ENCODE data around the gene PCP4L1.
"Not testable (repeated sequence)": the region's sequence is repeated elsewhere in the genome, so short reads cannot be mapped to it uniquely, and the experiment has no call there.

The PCP4L1 gene

DNA sequence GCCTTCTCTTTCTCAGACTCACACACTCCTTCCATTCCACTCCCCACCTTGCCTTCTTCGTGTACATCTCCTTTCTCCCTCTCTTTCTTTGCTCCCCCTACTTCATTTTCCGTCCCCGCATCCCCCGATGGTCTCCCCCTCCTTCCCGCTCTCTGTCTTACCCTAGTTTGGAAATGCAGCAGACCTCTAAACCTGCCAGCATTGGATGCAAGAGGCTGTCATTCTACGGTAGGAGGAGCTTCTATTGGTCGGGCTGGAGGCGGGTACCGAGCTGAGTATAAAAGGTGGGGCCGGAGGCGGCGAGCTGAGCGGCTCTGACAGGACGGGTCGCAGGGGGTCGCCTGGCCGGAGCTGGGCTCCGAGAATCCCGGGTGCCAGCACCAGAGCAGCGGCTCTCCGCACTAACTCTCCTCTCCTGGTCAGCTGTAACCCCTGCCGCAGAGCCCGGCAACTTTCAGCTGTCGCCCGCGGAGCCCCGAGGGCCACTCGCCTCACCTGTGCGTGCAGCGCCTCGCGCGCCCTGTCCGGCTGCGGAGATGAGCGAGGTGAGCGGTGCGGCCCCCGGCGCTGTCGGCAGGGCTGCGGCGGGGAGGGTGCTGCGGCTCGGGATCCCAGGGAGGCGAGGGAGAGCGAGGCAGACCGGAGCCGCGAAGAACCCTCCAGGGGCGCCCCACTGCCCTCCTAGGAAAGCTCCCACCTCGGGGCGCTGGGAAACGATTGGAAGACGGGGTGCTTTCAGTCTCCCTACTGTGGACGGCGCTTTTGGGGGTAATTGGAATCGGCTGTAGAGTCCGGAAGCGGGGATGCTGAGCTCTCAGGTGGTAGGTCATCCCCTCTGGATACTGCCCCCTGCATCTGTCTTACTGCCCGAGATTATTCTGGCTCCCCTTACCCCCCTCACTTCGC, at the start of gene PCP4L1:
Gene PCP4L1 (plus strand): TSS at position 307 of the 906 bp plus-strand sequence. CDS start 230 bp downstream, at position 537.
- no peak for DNase-seq

DNA sequence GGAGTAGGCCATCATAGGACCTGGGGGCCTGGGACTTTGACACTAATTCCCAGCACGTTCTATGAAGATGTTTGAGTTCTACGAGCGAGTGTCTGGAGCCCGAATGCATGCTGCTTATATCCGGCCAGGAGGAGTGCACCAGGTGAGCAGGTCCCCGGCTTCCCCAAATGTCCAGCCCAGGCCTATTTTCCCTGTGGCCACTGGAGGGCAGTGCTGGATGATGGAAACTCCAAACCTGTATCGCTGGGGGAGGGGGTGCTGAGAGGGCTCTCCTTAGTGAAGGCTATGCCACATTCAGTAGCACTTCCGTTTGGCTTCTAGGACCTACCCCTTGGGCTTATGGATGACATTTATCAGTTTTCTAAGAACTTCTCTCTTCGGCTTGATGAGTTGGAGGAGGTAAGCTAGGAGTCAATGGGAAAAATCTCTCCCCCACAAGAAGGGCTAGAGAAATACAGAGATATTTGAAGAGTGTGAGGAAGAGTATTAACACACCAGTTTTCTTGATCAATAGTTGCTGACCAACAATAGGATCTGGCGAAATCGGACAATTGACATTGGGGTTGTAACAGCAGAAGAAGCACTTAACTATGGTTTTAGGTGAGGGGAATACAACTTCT, 48.6 kb upstream of the PCP4L1 start:
- peak; percentile 71 for DNase-seq

DNA sequence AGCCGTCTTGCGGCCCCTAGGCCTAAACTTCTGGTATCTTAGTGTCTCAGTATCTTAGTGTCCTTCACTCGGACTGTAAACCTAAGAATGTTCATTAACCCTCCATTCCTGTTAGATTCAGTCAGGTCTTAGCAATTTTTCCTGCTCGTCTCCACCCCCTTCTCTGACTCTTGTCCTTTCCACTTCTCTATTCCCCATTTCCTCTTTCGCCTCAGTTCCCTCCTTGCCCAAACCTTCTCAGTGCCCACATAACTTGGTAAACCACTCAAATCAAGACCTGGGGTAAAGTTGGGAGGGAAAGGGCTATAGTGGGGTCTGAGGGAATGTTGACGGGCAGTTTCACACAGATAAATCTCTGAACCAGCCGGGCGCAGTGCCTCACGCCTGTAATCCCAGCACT, 44.2 kb upstream of the PCP4L1 start:
- no peak for DNase-seq

DNA sequence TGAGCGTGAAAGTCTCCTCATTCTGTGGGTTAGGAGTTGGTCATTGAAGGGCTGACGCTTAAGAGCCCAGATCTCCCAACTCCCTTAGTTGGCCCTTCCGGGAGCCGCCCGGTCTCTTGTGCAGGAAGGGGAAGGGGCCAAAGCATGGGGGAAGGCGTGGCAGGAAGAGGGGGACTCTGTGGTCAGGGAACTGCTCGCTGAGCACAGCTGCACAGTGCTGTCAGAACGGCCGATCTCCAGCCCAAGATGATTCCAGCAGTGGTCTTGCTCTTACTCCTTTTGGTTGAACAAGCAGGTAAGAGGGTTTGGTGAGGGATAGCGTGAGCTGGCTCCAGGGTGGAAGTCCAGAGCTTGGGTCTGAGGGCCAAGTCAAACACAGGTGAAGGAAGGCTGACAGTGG, 43.5 kb upstream of the PCP4L1 start, which contains the start of gene FCER1G:
Gene FCER1G (plus strand): TSS at position 220 of the 400 bp plus-strand sequence. CDS start 27 bp downstream, at position 247.
- no peak for DNase-seq

DNA sequence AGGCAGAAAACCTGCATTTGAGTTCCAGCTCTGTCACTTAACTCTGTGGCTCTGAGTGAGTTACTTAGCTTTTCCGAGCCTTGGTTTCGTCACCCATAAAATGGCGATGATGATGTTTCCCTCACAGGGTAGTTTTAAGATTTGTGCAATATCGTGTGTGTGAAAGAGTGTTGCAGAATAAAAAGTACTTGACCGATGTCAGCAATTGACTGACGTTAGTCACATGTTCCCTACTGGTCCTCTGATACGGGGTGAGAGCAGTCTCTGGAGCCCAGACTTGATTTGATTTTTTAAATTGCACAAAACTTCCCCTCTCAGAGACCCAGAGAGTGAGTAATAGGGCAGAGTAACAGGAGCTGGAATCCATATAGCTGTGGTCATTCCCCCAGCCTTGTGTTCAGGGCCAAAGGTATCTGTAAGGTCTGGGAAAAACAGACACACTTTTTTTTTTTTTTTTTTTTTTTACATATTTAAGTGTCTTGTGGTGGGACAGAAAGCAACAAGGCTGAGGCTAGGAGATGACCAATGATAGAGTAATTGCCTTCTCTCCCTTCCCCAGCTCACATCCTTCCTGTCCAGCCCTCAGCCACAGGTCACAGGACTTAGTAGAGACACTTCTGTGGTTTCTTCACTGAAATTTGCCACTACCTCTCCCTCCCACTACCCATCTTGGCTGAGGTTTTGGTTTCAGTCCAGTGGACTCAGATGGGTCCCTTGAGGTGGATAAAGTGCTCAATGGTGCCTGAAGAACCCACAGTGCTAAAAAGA, 41.4 kb upstream of the PCP4L1 start:
- DNase-seq, result no peak

DNA sequence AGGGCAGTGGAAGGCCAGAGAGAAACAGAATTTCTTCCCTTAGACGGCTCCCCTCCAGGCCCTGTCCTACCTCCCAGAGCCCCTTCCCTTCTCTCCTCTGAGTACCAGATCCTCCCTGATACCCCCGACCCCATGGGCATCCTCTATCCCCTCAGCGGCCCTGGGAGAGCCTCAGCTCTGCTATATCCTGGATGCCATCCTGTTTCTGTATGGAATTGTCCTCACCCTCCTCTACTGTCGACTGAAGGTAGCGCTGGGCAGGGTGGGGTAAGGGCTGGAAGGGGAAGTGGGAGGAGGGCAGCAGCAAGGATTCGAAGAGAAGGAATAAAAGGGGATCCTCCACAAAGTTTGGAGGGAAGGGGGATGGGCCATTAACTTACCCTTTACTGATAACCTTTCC, 40.7 kb upstream of the PCP4L1 start:
- no peak for DNase-seq

DNA sequence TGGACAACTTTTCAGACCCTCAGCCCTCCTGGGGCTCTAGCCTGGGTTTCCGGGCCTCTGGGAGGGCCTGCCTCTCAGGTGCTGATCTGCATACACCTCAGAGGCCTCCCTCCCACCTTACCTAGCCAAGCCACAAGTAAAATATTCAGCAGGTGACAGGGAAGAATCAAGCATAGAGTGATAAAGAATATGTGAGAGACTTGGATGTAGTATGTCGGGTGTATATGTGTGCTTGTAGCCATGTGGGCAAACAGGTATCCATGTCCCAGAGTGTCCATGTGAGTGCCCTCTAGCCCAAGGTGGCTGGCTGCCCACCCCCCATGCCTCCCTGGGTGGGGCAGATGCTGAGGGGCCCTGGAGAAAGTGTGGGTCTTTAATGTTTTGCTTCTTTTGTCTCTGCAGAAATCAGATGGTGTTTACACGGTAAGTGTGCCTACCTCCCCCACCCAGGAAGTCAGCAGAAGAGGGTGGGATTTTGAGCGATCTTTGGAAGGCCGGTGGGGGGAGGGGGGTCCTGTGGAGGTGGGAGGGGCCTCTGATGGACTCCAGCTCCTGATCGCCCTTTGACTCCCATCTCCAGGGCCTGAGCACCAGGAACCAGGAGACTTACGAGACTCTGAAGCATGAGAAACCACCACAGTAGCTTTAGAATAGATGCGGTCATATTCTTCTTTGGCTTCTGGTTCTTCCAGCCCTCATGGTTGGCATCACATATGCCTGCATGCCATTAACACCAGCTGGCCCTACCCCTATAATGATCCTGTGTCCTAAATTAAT, 40.1 kb upstream of the PCP4L1 start:
- no peak for DNase-seq

DNA sequence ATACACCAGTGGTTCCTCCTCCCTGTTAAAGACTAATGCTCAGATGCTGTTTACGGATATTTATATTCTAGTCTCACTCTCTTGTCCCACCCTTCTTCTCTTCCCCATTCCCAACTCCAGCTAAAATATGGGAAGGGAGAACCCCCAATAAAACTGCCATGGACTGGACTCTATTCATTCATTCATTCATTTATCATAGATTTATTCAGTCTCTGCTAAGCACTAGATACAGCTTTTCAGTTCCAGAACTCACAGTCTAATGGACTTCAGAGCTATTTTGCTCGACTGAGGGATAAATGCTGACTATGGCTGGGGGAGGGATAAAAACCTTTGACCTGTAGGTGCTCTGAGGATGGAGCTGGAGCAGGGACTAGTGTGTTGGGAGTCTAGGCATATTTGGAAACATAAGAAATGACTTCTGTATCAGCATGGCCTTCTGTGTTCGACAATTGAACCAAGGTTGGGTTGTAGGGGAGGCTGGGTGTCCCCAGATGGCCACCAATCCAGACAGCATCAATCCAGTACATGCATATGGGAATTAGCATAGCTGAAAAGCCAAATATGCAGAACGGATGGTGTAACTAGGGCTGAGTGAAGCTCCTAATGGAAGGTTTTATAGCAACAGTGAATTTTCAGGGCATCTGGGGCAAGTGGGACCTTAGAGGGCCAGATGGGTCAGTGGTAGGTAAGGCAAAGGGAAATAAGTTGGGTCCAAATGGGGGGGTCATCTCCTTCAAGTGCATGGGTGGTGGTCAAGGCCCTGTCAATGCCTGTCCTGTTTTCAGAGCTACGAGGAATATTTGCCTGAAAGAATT, 39.3 kb upstream of the PCP4L1 start:
- DNase-seq, result no peak

DNA sequence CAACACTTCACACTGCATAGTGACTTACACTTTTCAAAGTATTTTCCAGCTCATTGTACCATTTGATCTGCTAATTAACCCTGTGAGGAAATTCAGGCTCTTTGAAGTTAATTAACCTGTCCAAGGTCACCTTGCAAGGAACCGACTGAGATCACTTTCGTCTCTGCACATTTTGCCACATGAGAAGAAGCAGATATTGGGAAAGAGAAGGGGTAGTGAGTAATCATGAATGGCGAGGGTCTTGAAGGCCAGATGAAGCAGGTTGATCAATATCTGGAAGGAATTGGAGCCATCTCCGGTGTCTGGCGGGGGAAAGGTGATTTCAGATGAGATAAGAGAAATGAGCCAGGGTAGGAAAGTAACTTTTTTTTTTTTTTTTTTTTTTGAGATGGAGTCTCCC, 38.5 kb upstream of the PCP4L1 start:
- DNase-seq, result no peak

DNA sequence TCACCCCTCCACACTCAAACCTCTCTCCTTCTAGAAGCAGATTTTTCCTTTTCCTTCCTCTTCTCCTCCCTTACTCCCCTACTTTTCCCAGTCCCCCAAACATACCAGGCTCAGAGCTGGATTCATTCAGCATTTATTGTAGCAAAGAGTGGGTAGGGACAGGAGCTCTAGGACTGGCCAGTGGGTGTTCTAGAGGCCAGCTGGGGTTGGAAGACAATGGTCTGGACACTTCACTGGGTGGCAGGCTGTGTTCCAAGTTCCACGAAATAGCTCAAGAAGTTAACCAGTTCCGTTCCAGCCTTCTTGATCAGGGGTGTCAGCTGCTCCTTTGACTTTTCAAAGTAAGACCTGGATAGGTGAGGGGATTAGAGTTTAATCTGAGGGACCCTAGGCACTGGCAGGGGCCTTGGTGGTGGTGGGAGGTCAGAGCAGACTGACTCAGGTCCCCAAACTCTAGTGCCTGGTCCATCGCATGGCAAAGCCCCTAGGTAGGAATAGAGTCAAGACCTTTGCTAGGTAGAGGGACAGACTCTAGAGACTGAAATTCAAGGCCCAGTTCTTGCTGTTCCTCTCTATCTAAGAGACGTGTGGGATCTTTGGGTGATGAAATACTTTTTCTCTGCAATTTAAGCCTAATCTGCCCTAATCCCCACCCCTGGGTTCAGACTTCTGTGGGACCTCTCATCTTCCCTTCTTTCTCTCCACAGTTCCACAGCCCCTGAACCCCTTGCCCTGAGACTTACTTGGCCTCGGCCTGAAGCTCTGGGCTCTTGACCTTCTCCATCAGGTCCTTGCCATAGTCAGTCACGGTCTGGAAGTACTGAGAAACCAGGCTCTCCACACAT, 36.1 kb upstream of the PCP4L1 start:
- no peak for DNase-seq

DNA sequence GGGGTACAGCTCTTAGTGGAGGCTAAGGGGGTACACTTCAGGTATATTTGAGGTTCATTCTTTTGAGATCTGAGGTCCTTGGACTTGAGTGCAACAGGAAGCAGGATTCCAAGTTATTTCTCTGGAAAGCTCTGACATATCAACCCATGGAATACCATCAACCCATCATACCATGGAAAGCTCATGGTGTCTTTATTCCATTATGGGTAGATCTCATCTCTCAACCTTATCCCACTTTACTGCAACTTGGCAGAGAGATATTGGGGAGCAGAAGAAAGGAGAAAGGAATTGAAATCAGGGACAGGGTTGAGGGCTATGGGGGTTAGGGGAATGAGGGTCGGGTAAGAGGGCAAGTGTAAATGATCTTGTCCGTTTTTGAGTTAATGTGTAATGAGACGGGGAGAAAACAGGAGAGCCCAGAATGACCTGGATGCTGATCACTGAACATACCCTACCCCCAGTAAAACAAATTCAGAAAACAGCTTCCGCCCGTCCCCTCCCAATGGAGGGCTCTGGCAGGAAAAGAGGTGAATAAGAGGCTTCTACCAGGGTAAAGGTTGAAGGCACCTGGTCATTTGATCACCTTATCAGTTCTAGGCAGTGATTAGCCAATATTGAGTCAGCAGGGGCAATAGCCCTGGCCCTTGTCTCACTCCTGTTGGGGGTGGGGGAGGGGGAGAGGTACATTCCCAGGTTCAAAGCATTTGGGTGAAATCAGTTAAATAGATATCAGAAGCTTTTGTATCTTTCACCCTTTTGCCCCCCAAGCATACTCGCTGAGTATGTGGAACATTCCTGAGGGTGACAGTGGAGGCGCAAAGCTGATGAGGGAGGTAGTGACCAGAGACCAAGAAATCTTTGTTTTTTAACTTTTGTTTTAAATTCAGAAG, 34.5 kb upstream of the PCP4L1 start:
- no peak for DNase-seq

DNA sequence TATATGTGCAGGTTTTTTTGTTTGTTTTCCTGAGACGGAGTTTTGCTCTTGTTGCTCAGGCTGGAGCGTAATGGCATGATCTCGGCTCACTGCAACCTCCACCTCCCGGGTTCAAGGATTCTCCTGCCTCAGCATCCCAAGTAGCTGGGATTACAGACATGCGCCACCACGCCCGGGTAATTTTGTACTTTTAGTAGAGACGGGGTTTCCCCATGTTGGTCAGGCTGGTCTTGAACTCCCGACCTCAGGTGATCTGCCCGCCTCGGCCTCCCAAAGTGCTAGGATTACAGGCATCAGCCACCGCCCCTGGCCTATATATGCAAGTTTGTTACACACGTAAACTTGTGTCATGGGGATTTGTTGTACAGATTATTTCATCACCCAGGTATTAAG, 33.9 kb upstream of the PCP4L1 start:
- DNase-seq, result not testable (repeated sequence)

DNA sequence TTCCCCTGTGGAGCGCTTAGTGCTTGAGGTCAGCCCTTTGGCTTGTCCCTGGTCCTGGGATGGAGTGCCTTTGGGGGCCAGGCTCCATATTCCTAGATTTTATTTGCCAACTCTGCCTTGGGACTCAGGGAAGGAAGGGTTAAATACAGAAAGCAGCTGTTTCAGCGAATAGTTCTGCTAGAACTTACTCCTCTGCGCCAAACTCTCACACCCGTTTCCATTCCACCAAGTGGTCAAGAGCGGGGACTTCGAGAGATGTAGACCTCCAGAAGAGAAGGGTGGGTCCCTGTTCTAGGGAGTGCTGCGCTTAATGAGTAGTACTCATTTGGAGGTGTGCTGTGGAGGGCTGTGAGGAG, 33.4 kb upstream of the PCP4L1 start:
- no peak for DNase-seq

DNA sequence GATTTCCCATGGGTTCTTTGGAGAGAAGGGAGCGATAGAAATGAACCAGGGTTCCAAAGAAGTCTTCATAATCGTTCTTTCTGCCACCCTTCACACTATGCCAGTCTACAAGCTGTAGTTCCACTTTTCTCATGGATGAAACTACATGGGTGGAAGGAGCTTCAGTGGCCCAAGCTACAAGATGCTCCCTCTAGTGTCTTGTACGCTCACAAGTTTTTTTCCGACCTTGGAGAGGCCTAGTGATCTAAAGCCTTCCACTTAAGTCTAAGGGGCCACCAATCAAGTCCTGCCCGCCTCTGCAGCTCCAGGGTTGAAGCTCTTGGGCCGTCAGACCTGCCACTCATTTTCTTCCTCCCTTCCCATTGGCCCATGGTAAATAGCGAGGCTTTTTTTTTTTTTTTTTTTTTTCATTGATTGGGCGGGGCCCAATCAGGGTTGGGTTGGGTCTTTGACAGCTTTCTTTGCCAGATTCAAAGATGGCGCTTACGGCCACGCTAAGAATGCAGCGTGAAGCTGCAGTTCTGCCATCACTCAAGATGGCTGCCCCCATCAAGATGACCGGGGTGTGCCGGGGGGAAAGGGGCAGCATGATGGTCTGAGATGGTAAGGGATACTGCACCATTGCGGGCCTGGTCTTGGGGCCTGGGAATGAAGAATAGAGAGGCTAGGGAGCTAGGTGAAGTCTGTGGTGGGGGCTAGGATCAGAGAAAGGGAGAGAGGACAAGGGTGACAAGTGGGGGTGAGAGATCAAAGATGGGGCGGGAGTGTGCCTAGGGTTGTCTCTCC, 32.8 kb upstream of the PCP4L1 start, which contains the start of gene TOMM40L:
Gene TOMM40L (plus strand): TSS at position 527 of the 786 bp plus-strand sequence. CDS start 430 bp downstream, outside the sequence.
- DNase-seq, result peak; percentile 98

DNA sequence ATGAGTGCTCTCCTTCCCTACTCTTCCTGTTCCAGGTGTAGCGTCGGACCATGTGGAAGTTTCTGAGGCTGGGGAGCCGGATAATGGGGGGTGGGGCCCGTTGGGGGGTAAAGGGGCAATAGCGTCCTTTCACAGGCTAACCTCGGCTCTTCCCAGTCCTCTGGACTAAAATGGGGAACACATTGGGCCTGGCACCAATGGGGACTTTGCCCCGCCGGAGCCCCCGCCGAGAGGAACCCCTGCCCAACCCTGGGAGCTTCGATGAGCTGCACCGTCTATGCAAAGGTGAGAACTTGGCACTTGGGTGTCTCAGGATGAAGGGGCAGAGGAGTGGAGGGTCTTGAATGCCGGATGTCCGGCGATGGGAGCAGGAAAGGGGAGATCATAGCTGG, 32.2 kb upstream of the PCP4L1 start:
- DNase-seq, result no peak

DNA sequence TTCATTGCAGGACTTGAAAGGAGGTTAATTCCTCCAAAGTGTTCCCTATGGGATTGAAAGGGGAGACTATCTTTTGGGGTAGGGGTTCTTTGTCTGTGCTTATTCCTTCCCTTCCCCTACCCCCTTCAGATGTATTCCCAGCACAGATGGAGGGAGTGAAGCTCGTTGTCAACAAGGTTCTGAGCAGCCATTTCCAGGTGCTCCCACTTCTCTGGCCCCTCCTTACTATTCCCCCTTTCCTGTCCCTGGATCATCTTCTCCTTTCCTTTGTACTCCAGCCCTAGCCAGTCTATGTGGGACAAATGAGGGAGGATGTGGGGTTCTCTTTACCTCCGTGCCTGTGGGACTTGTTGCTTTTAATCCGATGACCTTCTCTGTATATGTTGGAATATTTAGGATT, 31.8 kb upstream of the PCP4L1 start:
- DNase-seq, result no peak

DNA sequence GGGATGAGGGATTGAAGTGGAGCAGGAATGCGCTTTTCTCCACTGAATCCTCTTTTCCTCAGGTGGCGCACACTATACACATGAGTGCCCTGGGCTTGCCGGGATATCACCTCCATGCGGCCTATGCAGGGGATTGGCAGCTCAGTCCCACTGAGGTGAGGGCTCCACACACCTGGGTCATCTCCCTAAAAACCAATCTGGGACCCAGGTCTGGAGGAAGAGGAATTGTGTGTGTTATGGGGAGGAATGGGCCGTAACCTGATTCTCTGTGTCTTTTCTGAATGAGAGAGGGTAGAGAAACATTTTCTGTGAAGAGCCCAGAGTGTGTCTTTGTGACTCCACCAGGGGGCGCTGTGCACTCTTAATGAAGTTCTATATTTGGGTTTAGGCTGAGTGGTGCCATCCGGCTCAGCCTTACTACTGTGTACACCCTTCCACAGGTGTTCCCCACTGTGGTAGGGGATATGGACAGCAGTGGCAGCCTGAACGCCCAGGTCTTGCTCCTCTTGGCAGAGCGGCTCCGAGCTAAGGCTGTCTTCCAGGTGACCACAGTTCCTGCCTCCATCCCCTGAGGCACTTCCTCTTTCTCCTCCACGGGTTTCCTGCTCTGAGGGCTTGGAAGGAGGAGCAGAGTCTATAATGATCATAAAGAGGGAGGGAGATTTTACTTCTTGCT, 31.2 kb upstream of the PCP4L1 start:
- peak; percentile 56 for DNase-seq

DNA sequence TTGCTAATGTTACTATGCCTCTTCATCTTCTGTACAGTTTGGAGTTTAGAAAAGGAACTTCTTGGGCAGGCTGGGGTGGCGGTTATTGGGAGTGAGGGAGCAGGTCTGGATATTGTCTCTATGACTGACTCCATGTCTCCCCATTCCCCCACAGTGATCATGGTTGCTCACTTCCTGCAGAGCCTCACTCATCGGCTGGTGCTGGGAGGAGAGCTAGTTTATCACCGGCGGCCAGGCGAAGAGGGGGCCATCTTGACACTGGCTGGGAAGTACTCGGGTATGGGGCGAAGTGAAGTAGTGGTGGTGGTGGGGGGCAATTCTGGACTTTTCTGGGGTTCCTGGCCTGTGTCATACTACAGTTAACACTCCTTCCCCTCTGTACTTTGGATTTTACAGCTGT, 30.5 kb upstream of the PCP4L1 start:
- no peak for DNase-seq
